ENCODE results near the gene SNHG17.
A peak's percentile ranks its signal among the peaks of the same experiment; 100 is the strongest.
"Not testable (repeated sequence)": the region's sequence is repeated elsewhere in the genome, so short reads cannot be mapped to it uniquely, and the experiment has no call there.

SNHG17 gene

GRCh38 chr20:38447251-38447661, 12.1 kb upstream of the SNHG17 start:
- DNase-seq: no peak

GRCh38 chr20:38446441-38447209, 11.5 kb upstream of the SNHG17 start:
- peak; percentile 97 to 99 for DNase-seq

DNA sequence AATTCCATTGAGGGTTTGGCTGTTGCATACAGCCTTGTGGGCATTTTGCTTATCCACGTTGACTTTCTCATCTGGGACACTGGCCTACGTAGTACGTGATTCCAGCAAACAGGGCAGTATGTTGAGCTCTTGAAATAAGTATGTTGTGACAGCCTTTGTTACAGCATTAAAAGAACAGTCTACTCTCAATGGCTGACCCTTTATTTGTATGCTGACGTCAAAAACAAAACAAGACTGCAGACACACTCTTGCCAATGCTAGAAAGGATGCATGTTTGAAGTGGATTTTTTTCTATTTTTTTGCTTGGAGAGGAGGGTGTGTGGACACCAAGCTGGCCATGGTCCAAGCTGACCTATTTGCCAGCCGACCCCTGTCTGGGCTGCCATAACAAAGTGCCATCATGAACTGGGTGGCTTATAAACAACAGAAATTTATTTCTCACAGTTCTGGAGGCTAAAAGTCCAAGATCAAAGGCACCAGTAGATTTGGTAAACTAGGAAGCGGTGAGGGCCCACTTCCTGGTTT, 10.8 kb upstream of the SNHG17 start:
- no peak for DNase-seq

DNA sequence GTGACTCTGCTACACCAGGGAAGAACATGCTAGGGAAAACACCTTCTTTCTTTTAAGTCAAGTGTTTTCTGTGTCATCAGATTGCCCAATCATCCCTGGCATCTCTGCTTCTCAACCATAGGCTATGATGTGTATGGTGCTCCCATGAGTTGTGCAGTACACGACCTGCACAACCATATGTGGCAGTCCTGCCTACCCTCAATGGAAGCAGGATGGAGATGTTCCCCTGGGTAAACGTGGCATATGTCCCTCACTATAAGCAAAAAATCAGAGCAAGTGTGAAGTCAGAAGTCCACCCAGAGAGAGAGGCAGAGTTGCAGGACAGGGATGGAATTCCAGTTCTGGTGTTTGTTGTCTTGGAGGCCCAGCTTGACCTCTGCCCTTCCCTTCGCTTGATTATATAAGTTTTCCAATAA, 10.3 kb upstream of the SNHG17 start:
- no peak for DNase-seq

- no peak for DNase-seq
These were observed 6.8 kb upstream of the SNHG17 start for GRCh38 chr20:38441916-38442315.

DNA sequence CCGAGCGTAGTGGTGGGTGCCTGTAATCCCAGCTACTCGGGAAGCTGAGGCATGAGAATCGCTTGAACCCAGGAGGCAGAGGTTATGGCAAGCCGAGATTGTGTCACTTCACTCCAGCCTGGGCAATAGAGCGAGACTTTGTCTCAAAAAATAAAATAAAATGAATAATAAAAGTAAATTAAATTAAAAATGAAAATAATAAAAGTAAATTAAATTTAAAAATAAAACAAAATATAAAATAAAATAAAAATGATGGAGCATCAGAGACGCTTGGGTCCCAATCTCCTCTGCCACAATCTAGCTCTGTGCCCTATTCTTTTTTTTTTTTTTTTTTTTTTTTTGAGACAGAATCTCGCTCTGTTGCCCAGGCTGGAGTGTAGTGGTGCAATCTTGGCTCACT, 6.0 kb upstream of the SNHG17 start:
- not testable (repeated sequence) for DNase-seq

- DNase-seq: no peak
These were observed 2.7 kb upstream of the SNHG17 start for GRCh38 chr20:38437796-38438195.

DNA sequence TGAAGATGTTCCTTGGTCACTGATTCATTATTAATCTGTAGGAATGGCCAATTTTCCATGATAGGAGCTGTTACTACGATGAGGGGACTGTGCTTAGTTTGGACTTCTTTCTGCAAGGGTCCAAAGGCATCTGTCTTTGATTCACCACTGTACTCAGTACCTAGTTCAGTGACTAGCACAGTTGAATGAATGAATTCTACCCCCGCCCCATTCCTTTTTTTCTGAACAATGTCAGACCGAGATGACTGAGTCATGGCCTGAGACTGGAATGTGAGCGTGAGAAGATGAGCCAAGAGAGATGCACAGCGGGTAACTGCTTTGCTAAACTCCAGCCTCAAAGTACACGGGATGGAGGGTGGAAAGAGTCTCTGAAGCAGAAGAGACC, 419 bp upstream of the SNHG17 start:
- DNase-seq: no peak

GRCh38 chr20:38434301-38434741, 807 bp downstream of the SNHG17 start:
- DNase-seq: peak; percentile 29 to 38

DNA sequence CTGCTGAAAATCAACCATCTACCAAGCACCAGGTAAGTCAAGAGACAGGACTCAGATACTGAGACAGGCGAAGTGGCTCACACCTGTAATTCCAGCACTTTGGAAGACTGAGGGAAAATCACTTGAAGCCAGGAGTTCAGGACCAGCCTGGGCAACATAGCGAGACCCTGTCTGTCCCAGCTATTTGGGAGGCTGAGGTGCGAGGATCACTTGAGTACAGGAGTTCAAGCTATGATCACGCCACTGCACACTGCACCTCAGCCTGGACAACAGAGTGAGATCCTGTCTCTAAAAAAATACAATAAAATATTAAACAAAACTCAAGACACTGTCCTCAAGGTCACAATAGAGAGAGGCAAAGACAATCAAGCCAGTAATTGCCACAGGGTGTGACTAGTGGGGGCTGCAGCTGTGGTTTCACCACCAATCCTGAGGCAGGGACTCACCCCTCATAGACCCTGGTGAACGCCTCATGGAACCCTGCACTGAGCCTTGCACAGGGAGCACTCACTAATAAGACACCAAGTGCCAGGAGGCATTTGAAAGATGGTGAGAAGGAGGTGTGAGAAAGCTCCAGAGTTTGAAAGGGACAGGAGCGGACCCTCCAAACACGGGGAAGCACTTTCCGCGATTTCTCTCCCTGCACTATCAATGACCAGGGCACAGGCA, 1.7 kb downstream of the SNHG17 start:
- peak in 1 of 2 donors; percentile 13 for DNase-seq

- DNase-seq: not testable (repeated sequence)
These were observed 2.3 kb downstream of the SNHG17 start for GRCh38 chr20:38432870-38433269.

GRCh38 chr20:38432292-38432691, 2.8 kb downstream of the SNHG17 start:
- no peak for DNase-seq

GRCh38 chr20:38430679-38431325, 4.3 kb downstream of the SNHG17 start:
- no peak for DNase-seq

GRCh38 chr20:38429301-38429700, 5.8 kb downstream of the SNHG17 start:
- DNase-seq: no peak

DNA sequence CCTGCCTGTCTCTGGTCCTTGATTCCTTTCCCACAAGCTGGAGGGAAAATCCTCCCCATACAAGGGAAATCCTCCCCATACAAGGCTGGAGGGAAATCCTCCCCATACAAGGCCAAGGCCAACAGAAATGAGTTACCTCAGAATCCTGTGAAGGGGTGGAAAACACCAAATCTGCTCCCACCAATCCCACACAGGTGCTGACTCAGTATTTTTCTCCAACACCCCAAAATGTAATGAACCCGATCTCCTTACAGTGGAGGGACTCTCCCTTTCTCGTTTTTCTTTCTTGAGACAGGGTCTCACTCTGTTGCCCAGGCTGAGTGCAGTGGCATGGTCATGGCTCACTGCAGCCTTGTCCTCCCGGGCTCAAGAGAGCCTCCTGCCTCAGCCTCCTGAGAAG, 6.3 kb downstream of the SNHG17 start:
- DNase-seq: no peak

DNA sequence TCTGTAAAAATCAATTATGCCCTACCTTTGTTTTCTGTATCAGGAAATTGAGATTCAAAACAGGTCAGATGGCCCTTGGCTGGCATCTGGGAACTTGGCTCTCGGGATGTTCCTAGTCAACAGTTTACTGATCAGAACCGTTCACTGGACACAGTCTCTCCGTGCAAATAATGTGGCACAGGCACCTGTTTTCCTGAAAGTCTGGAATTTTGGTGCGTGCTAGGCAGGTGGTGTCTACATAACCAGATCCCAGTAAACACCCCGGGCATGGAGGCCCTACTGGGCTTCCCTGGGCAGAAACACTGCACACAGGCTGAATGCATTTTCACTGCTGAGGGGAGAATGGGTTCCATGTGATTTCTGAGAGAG, 7.5 kb downstream of the SNHG17 start:
- no peak for DNase-seq

DNA sequence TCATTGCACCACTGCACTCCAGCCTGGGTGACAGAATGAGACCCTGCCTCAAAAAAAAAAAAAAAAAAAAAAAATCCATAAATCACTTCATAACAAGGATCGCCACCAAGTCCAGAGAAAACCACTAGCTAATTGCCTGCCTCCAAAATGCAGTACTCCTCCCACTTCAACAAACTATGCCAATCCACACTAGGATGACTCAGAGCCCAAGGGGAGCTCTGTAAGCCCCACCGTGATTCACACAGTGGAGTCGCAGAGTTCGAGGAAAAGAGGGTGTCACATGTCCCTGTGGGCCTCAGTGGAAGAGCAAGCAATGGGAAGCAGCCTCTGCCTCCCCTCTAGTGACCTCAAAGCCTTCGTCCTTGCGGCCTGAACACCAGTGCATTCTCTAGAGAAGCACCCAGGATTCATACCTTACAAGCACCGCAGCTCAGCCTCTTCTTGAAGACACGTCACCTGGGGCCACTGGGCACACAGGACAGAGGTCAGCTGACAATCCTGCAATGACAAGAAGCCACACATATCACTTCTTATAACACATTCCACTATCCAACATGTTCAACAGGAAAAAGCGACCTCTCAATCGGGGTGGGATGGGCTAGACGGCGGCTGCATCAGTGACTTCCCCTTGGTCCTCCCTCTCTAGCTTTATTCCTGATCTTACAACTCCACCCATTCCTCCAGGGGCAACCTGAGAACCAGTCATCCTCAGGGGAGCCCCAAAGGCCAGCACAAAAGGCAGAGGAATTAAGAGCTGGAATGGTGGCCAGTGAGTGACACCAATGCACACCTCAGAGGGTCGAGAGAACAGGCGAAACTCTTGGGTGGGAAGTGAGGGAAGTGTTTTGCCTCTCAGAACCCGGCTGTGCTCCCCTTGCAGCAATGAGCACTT, 8.9 kb downstream of the SNHG17 start:
- peak; percentile 27 to 47 for DNase-seq

DNA sequence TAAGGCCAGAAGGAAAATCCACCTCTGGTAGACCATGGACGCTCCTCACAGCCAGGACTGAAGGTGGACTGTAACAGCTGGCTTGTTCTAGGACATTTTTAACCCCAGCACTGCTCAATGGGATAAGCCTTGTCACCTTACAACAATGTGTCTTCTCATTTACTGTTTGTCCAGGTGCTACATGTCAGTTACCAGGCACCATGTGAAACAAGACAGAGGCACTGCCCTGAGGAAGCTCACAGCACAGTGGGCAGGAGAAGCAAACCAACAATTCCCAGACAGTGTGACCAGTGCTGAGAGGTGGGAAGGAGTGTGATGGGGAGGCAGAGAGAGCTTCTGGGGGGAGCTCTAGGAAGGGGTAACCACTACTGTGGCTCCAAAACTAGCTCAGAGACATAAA, 10.7 kb downstream of the SNHG17 start:
- DNase-seq: no peak

GRCh38 chr20:38423541-38423940, 11.6 kb downstream of the SNHG17 start:
- DNase-seq: no peak

DNA sequence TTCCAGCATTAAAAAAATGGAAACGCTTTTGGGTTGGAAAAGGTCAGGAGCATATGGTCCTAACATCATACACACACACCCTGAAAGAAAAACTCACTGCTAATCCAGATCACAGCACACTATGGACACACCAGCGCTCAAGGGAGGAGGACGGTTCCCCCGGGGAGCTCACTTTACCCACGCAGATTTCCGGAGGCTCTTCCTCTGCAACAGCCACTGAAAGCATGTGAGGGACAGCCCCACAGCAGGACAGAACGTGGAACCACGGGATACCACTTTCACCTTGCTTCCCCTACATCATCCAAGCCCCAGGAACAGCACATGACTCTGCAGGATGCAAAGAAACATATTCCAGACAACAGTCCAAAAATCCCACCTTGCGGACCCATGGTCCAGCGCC, 13.2 kb downstream of the SNHG17 start:
- DNase-seq: no peak

- DNase-seq: no peak
These were observed 14.6 kb downstream of the SNHG17 start for GRCh38 chr20:38420388-38421085.
